H1 (cell line): Measurements from ENCODE around the gene PHLDA2.

Experiments used
- CTCF ChIP-seq, 3 experiments: IDR thresholded peaks; 1 replicate in 2 of 3; 2 replicates in 1 of 3; pipeline versions ENCODE4 v1.5.1 to v1.6.1; 2011; ENCODE audit warnings: low read length in 3 of 3, mild to moderate bottlenecking in 3 of 3, inconsistent platforms in 2 of 3, low read depth in 1 of 3, moderate library complexity in 1 of 3; ENCODE audit not compliant: insufficient read depth in 1 of 3; ENCODE audit errors: control extremely low read depth in 1 of 3
- EGR1 ChIP-seq: IDR thresholded peaks from 2 replicates; pipeline ENCODE4 v1.6.1; 2011; ENCODE audit warnings: low read depth, low read length, borderline replicate concordance
- EP300 ChIP-seq, 2 experiments: IDR thresholded peaks; 1 replicate in 1 of 2; 2 replicates in 1 of 2; pipeline ENCODE4 v1.6.1; 2011 to 2012; ENCODE audit warnings: low read depth in 2 of 2, low read length in 2 of 2, mild to moderate bottlenecking in 2 of 2, borderline replicate concordance in 1 of 2, inconsistent platforms in 1 of 2, moderate library complexity in 1 of 2
- EZH2 ChIP-seq: fragments of 200-600 bp; sonication (generic); IDR thresholded peaks from 2 replicates; pipeline ENCODE4 v1.7.1; 2012; ENCODE audit warnings: low read depth, mild to moderate bottlenecking, moderate library complexity, low read length, inconsistent platforms; ENCODE audit not compliant: severe bottlenecking
- KDM1A ChIP-seq: fragments of 200-600, 300-600 bp; sonication (generic); IDR thresholded peaks from 2 replicates; pipeline ENCODE4 v1.7.1; 2016; ENCODE audit warnings: mild to moderate bottlenecking, low read length, borderline replicate concordance
- POLR2A ChIP-seq, 2 experiments: IDR thresholded peaks; 1 replicate in 1 of 2; 2 replicates in 1 of 2; pipeline ENCODE4 v1.6.1; 2011; ENCODE audit warnings: low read depth in 2 of 2, low read length in 2 of 2, mild to moderate bottlenecking in 2 of 2; ENCODE audit errors: control extremely low read depth in 1 of 2

GRCh38 chr11:2901196-2901796, 27.9 kb downstream of the PHLDA2 start:
- TF ChIP-seq EGR1 (no peak), KDM1A (no peak), POLR2A (IDR thresholded peaks at IDR 0.05; ENCODE audit: control extremely low read depth in 1 of 2, low read depth in 2 of 2, low read length in 2 of 2) (no peak), EZH2 (no peak), EP300 (IDR thresholded peaks at IDR 0.05; ENCODE audit: borderline replicate concordance in 1 of 2, low read depth in 2 of 2, low read length in 2 of 2) (no peak), CTCF (IDR thresholded peaks at IDR 0.05; ENCODE audit: control extremely low read depth in 1 of 3, insufficient read depth in 1 of 3, low read depth in 1 of 3, low read length in 3 of 3) (no peak)
